ENCODE measurements around the gene PPM1F.

GRCh38 chr22:21887841-21888240 is 64.8 kb downstream of the PPM1F start:
- no peak for TF ChIP-seq POLR2AphosphoS5 (IDR thresholded peaks at IDR 0.05; ENCODE audit: borderline replicate concordance, low read depth, low read length)
- TF ChIP-seq EZH2 (IDR thresholded peaks at IDR 0.05) = no peak

Data from SK-N-MC (cell line).